GM12878 (cell line): ENCODE data around the gene SLC38A9.

Experiments
- BMI1 ChIP-seq: fragments of 450-650 bp; IDR thresholded peaks from 2 replicates; pipeline ENCODE4 v1.6.1; 2016; ENCODE audit warnings: mild to moderate bottlenecking, moderate library complexity, borderline replicate concordance
- E2F4 ChIP-seq: IDR thresholded peaks from 2 replicates; pipeline ENCODE4 v1.6.1; 2012; ENCODE audit warnings: low read depth, low read length, improper control_type of control experiment
- ESRRA ChIP-seq: IDR thresholded peaks from 2 replicates; pipeline ENCODE4 v1.6.1; 2012; ENCODE audit warnings: mild to moderate bottlenecking, low read length, improper control_type of control experiment
- EZH2 ChIP-seq: IDR thresholded peaks from 2 replicates; pipeline ENCODE4 v1.6.1; 2012; ENCODE audit warnings: low read depth, mild to moderate bottlenecking, control low read depth, inconsistent platforms, low read length, borderline replicate concordance; ENCODE audit not compliant: control insufficient read depth
- JUNB ChIP-seq: IDR thresholded peaks from 2 replicates; pipeline ENCODE4 v1.6.1; 2016; ENCODE audit warnings: antibody characterized with exemption, mild to moderate bottlenecking
- KDM1A ChIP-seq: fragments of 200-600 bp; sonication (generic); IDR thresholded peaks from 2 replicates; pipeline ENCODE4 v1.6.1; 2016; ENCODE audit warnings: borderline replicate concordance
- POLR2AphosphoS5 ChIP-seq: IDR thresholded peaks from 2 replicates; pipeline ENCODE4 v1.6.1; 2011; ENCODE audit warnings: mild to moderate bottlenecking, low read length, inconsistent platforms
- STAT1 ChIP-seq: fragments of 450-650 bp; conservative IDR thresholded peaks from 2 replicates; pipeline ENCODE4 v1.6.1; 2014; ENCODE audit warnings: antibody characterized with exemption, mild to moderate bottlenecking
- TF ChIP-seq, protein P1 (sequence below), 3 experiments: IDR thresholded peaks in 2 of 3; conservative IDR thresholded peaks in 1 of 3; 2 replicates each; pipeline ENCODE4 v1.5.1; 2011; ENCODE audit warnings: low read depth in 3 of 3, low read length in 3 of 3, mild to moderate bottlenecking in 3 of 3, control low read depth in 2 of 3, moderate library complexity in 2 of 3, inconsistent platforms in 1 of 3, mixed read lengths in 1 of 3; ENCODE audit not compliant: control insufficient read depth in 2 of 3, insufficient read depth in 1 of 3; ENCODE audit errors: extremely low read depth in 1 of 3

DNA sequence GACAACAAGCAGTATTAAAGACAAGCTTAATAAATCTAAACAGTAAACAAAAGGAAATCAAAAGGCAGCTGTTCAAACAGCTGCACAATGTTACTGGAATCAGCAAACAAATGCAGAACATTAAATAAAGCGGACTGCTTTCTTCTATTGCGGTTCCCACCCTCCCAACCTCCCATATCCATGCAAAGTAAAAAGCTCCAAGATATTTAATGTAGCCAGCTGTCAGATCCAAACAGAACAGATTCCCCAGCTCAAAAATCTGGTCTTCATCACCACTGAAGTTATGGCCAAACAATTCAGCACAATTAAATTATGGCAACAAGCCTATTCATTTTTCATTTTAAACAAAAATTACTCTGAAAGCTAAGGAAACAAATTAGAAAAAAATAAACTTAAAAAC lies 75.9 kb downstream of the SLC38A9 start:
- TF ChIP-seq, protein P1, sequence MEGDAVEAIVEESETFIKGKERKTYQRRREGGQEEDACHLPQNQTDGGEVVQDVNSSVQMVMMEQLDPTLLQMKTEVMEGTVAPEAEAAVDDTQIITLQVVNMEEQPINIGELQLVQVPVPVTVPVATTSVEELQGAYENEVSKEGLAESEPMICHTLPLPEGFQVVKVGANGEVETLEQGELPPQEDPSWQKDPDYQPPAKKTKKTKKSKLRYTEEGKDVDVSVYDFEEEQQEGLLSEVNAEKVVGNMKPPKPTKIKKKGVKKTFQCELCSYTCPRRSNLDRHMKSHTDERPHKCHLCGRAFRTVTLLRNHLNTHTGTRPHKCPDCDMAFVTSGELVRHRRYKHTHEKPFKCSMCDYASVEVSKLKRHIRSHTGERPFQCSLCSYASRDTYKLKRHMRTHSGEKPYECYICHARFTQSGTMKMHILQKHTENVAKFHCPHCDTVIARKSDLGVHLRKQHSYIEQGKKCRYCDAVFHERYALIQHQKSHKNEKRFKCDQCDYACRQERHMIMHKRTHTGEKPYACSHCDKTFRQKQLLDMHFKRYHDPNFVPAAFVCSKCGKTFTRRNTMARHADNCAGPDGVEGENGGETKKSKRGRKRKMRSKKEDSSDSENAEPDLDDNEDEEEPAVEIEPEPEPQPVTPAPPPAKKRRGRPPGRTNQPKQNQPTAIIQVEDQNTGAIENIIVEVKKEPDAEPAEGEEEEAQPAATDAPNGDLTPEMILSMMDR (IDR thresholded peaks at IDR 0.05 in 2 of 3, conservative IDR thresholded peaks at IDR 0.05 in 1 of 3; ENCODE audit: control insufficient read depth in 2 of 3, extremely low read depth in 1 of 3, insufficient read depth in 1 of 3, low read depth in 3 of 3, low read length in 3 of 3): no peak
- TF ChIP-seq ESRRA (no peak), KDM1A (no peak), STAT1 (no peak), POLR2AphosphoS5 (no peak), EZH2 (no peak), BMI1 (no peak), E2F4 (no peak), JUNB (no peak)
